Measurements from ENCODE around the gene WDFY2.

- TF ChIP-seq CTCF (conservative IDR thresholded peaks at IDR 0.05) (no peak), EZH2 (IDR thresholded peaks at IDR 0.05; ENCODE audit: low read depth) (no peak)
These were observed 30.7 kb upstream of the WDFY2 start for GRCh38 chr13:51553531-51553930.

All from PC-9 (cell line).